ENCODE measurements around the gene ACAD11. TPM values are rescaled to one million over a fixed set of nuclear protein-coding genes. Genes with fewer than 3 reads are reported as not detected.
A peak's percentile ranks its signal among the peaks of the same experiment; 100 is the strongest.

ACAD11 gene
- total and polyA plus RNA-seq, 9 of the 15 experiments (the other 6 are each of a cell fraction or from before 2014, with no cell fraction given): 1.3 to 8.4 (median 4.0) TPM

- H3K4me3 ChIP-seq: no peak overlapping the region
- H3K36me3 ChIP-seq (ENCODE audit: control insufficient read depth, insufficient read depth, low read length): no peaks in the 10 kb centered on the region
- no peaks in the 10 kb centered on the region for H3K27me3 ChIP-seq (ENCODE audit: control insufficient read depth in 2 of 2, insufficient read depth in 2 of 2, low read length in 2 of 2)
- H3K4me1 ChIP-seq (replicated peaks in 1 of 2; ENCODE audit: control insufficient read depth in 2 of 2, insufficient read depth in 2 of 2, low read length in 2 of 2): no peaks in the 10 kb centered on the region
- no peak overlapping the region for H3K4me2 ChIP-seq (ENCODE audit: insufficient read depth, low read length)
- no peaks in the 10 kb centered on the region for H3K9me1 ChIP-seq (ENCODE audit: control insufficient read depth, insufficient read depth, low read length)
- H3K9me3 ChIP-seq (replicated peaks; ENCODE audit: control insufficient read depth, insufficient read depth, low read depth, low read length): no peaks in the 10 kb centered on the region
- BruUV-seq (replicated peaks): no TSS peak
- peak; percentile 27; the same call in 1 of the 2 replicates for TF ChIP-seq ZNF316 (IDR thresholded peaks at IDR 0.05)
- no peak for TF ChIP-seq TCF3 (CRISPR knock-in tag; IDR thresholded peaks at IDR 0.05)
- peak; percentile 49 for TF ChIP-seq RBM25 (IDR thresholded peaks at IDR 0.05; ENCODE audit: low read depth, low read length, severe bottlenecking)
- TF ChIP-seq HNRNPH1 (optimal IDR thresholded peaks at IDR 0.05; ENCODE audit: low read depth, low read length): no peak
- TF ChIP-seq DPF2 (IDR thresholded peaks at IDR 0.05): no peak
- no peak for TF ChIP-seq SMARCB1 (IDR thresholded peaks at IDR 0.05; ENCODE audit: insufficient read length, low read depth)
- WGBS (ENCODE audit: insufficient coverage, low coverage, missing lambda C conversion rate): 11% methylated on average over 2 of the region's 2 CpGs
- ATAC-seq: no peak
- no peak overlapping the region for H3K9ac ChIP-seq (ENCODE audit: insufficient read depth in 1 of 2, low read depth in 2 of 2, low read length in 2 of 2)
- no peak overlapping the region for H3K27ac ChIP-seq (ENCODE audit: extremely low read depth, low read depth, low read length)
- H4K20me1 ChIP-seq (replicated peaks; ENCODE audit: control insufficient read depth, insufficient read depth, low read length): no peaks in the 10 kb centered on the region
- CTCF ChIA-PET (ENCODE audit: low intra/inter-chr PET ratio): no interaction called here
- no peak for DNase-seq (ENCODE audit: extremely low read depth in 1 of 4, low spot score in 3 of 4)
- POLR2A ChIA-PET: no interaction called here
- no peak for FAIRE-seq
- no peak overlapping the region for H2AFZ ChIP-seq (ENCODE audit: low read depth, low read length)
- in situ Hi-C loops (cut with MboI): no loop called here
- no peaks in the 10 kb centered on the region for H3K79me2 ChIP-seq (ENCODE audit: control insufficient read depth, insufficient read depth, low read length)
- intact Hi-C loops (cut with micrococcal nuclease): no loop called here
Measured at GRCh38 chr3:132569153-132569552, 90.5 kb downstream of the ACAD11 start.

GRCh38 chr3:132568422-132568821 lies 91.2 kb downstream of the ACAD11 start:
- intact Hi-C loops (cut with micrococcal nuclease) (no loop called here), in situ Hi-C loops (cut with MboI) (no loop called here)
- Histone ChIP-seq H3K9ac (ENCODE audit: insufficient read depth in 1 of 2, low read depth in 2 of 2, low read length in 2 of 2) (no peak overlapping the region), H3K4me1 (replicated peaks in 1 of 2; ENCODE audit: control insufficient read depth in 2 of 2, insufficient read depth in 2 of 2, low read length in 2 of 2) (no peaks in the 10 kb centered on the region), H3K4me2 (ENCODE audit: insufficient read depth, low read length) (no peak overlapping the region), H3K27ac (ENCODE audit: extremely low read depth, low read depth, low read length) (no peak overlapping the region), H2AFZ (ENCODE audit: low read depth, low read length) (no peak overlapping the region), H3K9me3 (replicated peaks; ENCODE audit: control insufficient read depth, insufficient read depth, low read depth, low read length) (no peaks in the 10 kb centered on the region), H3K36me3 (ENCODE audit: control insufficient read depth, insufficient read depth, low read length) (no peaks in the 10 kb centered on the region), H3K9me1 (ENCODE audit: control insufficient read depth, insufficient read depth, low read length) (no peaks in the 10 kb centered on the region), H3K27me3 (ENCODE audit: control insufficient read depth in 2 of 2, insufficient read depth in 2 of 2, low read length in 2 of 2) (no peaks in the 10 kb centered on the region), H4K20me1 (replicated peaks; ENCODE audit: control insufficient read depth, insufficient read depth, low read length) (no peaks in the 10 kb centered on the region), H3K4me3 (no peak overlapping the region), H3K79me2 (ENCODE audit: control insufficient read depth, insufficient read depth, low read length) (no peaks in the 10 kb centered on the region)
- FAIRE-seq: no peak
- DNase-seq (ENCODE audit: extremely low read depth in 1 of 4, low spot score in 3 of 4): no peak
- TF ChIP-seq ATF4 (CRISPR knock-in tag; IDR thresholded peaks at IDR 0.05) (no peak), FOXA1 (IDR thresholded peaks at IDR 0.05; ENCODE audit: borderline replicate concordance) (no peak), HNRNPLL (IDR thresholded peaks at IDR 0.05; ENCODE audit: low read depth, low read length, poor library complexity, severe bottlenecking) (no peak), MYNN (IDR thresholded peaks at IDR 0.05) (no peak), MYNN (CRISPR knock-in tag; IDR thresholded peaks at IDR 0.05) (no peak), ILK (tag; IDR thresholded peaks at IDR 0.05; ENCODE audit: borderline replicate concordance, low read depth) (no peak), GTF3C2 (IDR thresholded peaks at IDR 0.05; ENCODE audit: borderline replicate concordance, extremely low read depth, insufficient read length) (no peak)
- ChIA-PET POLR2A (no interaction called here), CTCF (ENCODE audit: low intra/inter-chr PET ratio) (no interaction called here)
- no peak for ATAC-seq
- whole genome bisulfite sequencing (ENCODE audit: insufficient coverage, low coverage, missing lambda C conversion rate): 40% methylated on average over 2 of the region's 2 CpGs
- no TSS peak for BruUV-seq (replicated peaks)
